WERI-Rb-1 (cell line): ENCODE measurements around the gene SLC1A3.
"Not testable (repeated sequence)": the region's sequence is repeated elsewhere in the genome, so short reads cannot be mapped to it uniquely, and the experiment has no call there.

Experiments
- DNase-seq: peaks from one replicate; pipeline ENCODE4 v3.0.0-alpha.2; 2020
- H3K27ac ChIP-seq: fragments of 250-450 bp; sonication (Bioruptor Pico); 2 replicates; pipeline ENCODE4 v1.5.1; 2020; ENCODE audit warnings: mild to moderate bottlenecking, moderate library complexity
- H3K27me3 ChIP-seq: fragments of 250-450 bp; sonication (Bioruptor Pico); 2 replicates; pipeline ENCODE4 v1.5.1; 2021; ENCODE audit warnings: mild to moderate bottlenecking, low read depth, moderate library complexity; ENCODE audit not compliant: insufficient read depth, severe bottlenecking
- H3K36me3 ChIP-seq: fragments of 250-450 bp; sonication (Bioruptor Pico); 2 replicates; pipeline ENCODE4 v1.5.1; 2020; ENCODE audit warnings: mild to moderate bottlenecking, moderate library complexity
- H3K4me3 ChIP-seq: 2 replicates; pipeline ENCODE4 v1.5.1; 2011; ENCODE audit warnings: low read depth, mild to moderate bottlenecking, control low read depth, low read length
- H3K9me3 ChIP-seq: fragments of 250-450 bp; sonication (Bioruptor Pico); 2 replicates; pipeline ENCODE4 v1.5.1; 2021; ENCODE audit warnings: mild to moderate bottlenecking, moderate library complexity; ENCODE audit not compliant: severe bottlenecking
- TF ChIP-seq, protein P1 (sequence below): IDR thresholded peaks from 2 replicates; pipeline ENCODE4 v1.5.1; 2011; ENCODE audit warnings: low read depth, mild to moderate bottlenecking, control low read depth, inconsistent platforms, low read length

SLC1A3 gene

GRCh38 chr5:36584009-36584875 is 22.2 kb upstream of the SLC1A3 start:
- Histone ChIP-seq H3K36me3 (no peaks in the 10 kb centered on the region), H3K9me3 (no peaks in the 10 kb centered on the region), H3K4me3 (no peak overlapping the region), H3K27ac (no peak overlapping the region), H3K27me3 (no peaks in the 10 kb centered on the region)
- TF ChIP-seq, protein P1, sequence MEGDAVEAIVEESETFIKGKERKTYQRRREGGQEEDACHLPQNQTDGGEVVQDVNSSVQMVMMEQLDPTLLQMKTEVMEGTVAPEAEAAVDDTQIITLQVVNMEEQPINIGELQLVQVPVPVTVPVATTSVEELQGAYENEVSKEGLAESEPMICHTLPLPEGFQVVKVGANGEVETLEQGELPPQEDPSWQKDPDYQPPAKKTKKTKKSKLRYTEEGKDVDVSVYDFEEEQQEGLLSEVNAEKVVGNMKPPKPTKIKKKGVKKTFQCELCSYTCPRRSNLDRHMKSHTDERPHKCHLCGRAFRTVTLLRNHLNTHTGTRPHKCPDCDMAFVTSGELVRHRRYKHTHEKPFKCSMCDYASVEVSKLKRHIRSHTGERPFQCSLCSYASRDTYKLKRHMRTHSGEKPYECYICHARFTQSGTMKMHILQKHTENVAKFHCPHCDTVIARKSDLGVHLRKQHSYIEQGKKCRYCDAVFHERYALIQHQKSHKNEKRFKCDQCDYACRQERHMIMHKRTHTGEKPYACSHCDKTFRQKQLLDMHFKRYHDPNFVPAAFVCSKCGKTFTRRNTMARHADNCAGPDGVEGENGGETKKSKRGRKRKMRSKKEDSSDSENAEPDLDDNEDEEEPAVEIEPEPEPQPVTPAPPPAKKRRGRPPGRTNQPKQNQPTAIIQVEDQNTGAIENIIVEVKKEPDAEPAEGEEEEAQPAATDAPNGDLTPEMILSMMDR, result no peak
- DNase-seq, result no peak

- TF ChIP-seq, protein P1, result no peak
- DNase-seq, result no peak
- Histone ChIP-seq H3K4me3 (no peak overlapping the region), H3K9me3 (no peaks in the 10 kb centered on the region), H3K27me3 (no peaks in the 10 kb centered on the region), H3K27ac (no peak overlapping the region), H3K36me3 (no peaks in the 10 kb centered on the region)
These were observed 20.7 kb upstream of the SLC1A3 start for GRCh38 chr5:36585701-36586100.

GRCh38 chr5:36587354-36587753 is 19.1 kb upstream of the SLC1A3 start:
- no peaks in the 10 kb centered on the region for H3K27me3 ChIP-seq
- no peak for DNase-seq
- no peak overlapping the region for H3K27ac ChIP-seq
- TF ChIP-seq, protein P1, result no peak
- no peaks in the 10 kb centered on the region for H3K9me3 ChIP-seq
- H3K36me3 ChIP-seq, result no peaks in the 10 kb centered on the region
- no peak overlapping the region for H3K4me3 ChIP-seq

- H3K27me3 ChIP-seq, H3K4me3 ChIP-seq, H3K36me3 ChIP-seq, H3K27ac ChIP-seq, DNase-seq, H3K9me3 ChIP-seq: not testable (repeated sequence)
These were observed 16.7 kb upstream of the SLC1A3 start for GRCh38 chr5:36589735-36590134.

- no peak for DNase-seq
- Histone ChIP-seq H3K4me3 (no peak overlapping the region), H3K27me3 (no peaks in the 10 kb centered on the region), H3K36me3 (no peaks in the 10 kb centered on the region), H3K9me3 (no peaks in the 10 kb centered on the region), H3K27ac (no peak overlapping the region)
- TF ChIP-seq, protein P1, result no peak
These were observed 15.7 kb upstream of the SLC1A3 start for GRCh38 chr5:36590513-36591286.

DNA sequence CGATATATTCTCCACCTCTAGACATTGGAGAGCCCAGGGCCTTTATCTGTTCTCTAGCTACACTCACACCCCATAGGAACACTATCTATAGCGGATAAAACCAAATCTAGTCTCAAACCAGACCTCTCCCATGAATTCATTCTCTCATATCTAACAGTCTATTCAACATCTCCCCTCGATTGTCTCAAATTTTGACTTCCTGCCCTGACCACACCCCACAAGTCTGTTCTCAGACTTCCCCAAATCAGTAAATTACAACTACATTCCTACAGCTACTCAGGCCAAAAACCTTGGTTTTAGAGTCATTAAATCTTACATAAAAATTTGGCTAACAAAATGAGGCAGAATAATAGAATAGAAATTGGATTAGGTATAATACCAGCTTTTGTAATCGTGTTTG is 12.5 kb upstream of the SLC1A3 start:
- TF ChIP-seq, protein P1, result no peak
- Histone ChIP-seq H3K27me3 (no peaks in the 10 kb centered on the region), H3K9me3 (no peaks in the 10 kb centered on the region), H3K4me3 (no peak overlapping the region), H3K27ac (no peak overlapping the region), H3K36me3 (no peaks in the 10 kb centered on the region)
- DNase-seq, result no peak
